Spinal cord (tissue), 10 donors: ENCODE data around the gene LHX8. TPM values are rescaled to one million over a fixed set of nuclear protein-coding genes. Genes with fewer than 3 reads are reported as not detected.
"Not testable (repeated sequence)": the region's sequence is repeated elsewhere in the genome, so short reads cannot be mapped to it uniquely, and the experiment has no call there.

Source experiments
- DNase-seq, 6 donors: peaks; one replicate each; pipeline versions ENCODE4 v3.0.0 to v3.0.0-alpha.2; 2013 to 2015; ENCODE audit warnings: low spot score in 6 of 6, low read depth in 4 of 6
- H3K27ac ChIP-seq: one replicate; pipeline ENCODE4 v1.5.1; 2013; ENCODE audit warnings: low read depth, low read length, control low read depth
- H3K27me3 ChIP-seq: one replicate; pipeline ENCODE4 v1.6.1; 2013; ENCODE audit warnings: low read length; ENCODE audit not compliant: control insufficient read depth, insufficient read depth
- H3K36me3 ChIP-seq: one replicate; pipeline ENCODE4 v1.6.1; 2013; ENCODE audit warnings: low read length; ENCODE audit not compliant: control insufficient read depth, insufficient read depth
- H3K4me1 ChIP-seq: one replicate; pipeline ENCODE4 v1.6.1; 2013; ENCODE audit warnings: low read length; ENCODE audit not compliant: control insufficient read depth, insufficient read depth
- H3K4me3 ChIP-seq: one replicate; pipeline ENCODE4 v1.5.1; 2013; ENCODE audit warnings: low read depth, low read length, control low read depth
- H3K9me3 ChIP-seq: one replicate; pipeline ENCODE4 v1.6.1; 2013; ENCODE audit warnings: low read length; ENCODE audit not compliant: control insufficient read depth, insufficient read depth
- WGBS: methylation state at CpG from one replicate; pipeline ENCODE4 v1.1.5; 2013; ENCODE audit warnings: missing lambda C conversion rate; ENCODE audit not compliant: insufficient coverage; 5-methylcytosine and 5-hydroxymethylcytosine counted together
- long read RNA-seq, 4 donors: transcript quantifications; one replicate each; lab custom pipeline, GENCODE V29; 2026
- polyA plus RNA-seq, 2 donors: library from polyadenylated mRNA; unstranded; fragments of 120-200 nt; gene quantifications; one replicate each; pipeline ENCODE4 v1.2.1, GENCODE V29; 2013; ENCODE audit not compliant: insufficient read length in 2 of 2
- total RNA-seq, 2 donors: library from RNA; depleted of rRNA in 1 of 2; stranded (reverse); fragments of 120-200 nt in 1 of 2; fragments of >200 nt in 1 of 2; gene quantifications; one replicate each; pipeline versions ENCODE4 v1.2.3 to v1.2.4, GENCODE V29; 2013 to 2014
- donor health status: healthy.

The LHX8 gene
- total RNA-seq (not detected), polyA plus RNA-seq (not detected)
- long read RNA-seq, donor 1, result 0 reads
- long read RNA-seq, donor 2, result 0 reads
- long read RNA-seq, donor 3, result 0 reads
- long read RNA-seq, donor 4, result 0 reads

DNA sequence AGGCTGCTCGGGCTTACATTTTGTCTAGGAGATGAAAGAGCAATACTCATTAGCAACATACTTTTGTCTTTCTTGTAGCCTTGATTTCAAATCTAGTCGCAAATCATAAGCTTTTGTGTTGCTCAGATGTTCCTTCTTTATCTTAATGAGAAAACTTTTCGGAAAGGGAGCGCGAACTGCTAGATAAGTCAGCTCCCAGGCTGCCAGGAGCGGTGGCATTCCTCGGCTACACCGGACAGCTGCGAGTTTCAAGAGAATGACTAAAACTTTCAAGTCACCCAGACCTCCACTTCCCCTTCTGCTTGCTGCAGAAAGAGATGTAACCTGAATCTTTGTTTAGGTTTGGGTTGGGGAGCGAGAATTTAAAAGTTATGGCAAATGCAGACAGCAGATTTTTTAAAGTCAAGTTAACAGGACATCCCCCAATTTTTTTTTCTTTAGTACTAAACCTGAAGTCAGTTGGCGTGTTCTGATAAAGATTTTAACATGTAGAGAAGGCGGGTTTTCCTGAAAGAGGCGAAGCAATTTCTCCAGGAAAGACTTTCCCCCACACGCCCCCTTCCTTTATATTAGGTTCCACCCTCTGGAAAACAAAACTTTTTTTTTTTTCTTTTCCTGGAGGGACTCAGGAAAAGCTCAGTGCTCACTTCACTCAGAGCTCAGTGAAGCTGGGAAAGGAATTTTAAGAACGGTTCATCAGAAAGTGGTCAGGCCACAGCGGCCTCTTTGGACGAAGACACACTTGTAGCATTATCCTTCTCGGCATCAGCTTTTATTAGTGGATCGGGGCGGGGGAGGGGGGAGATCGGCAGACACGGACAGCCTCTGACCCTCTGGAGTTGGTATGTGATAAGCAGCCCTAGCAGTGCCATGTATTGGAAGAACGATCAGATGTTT is at the start of gene LHX8:
TSS of gene LHX8 (plus strand) at position 639 of the 897 bp plus-strand sequence. CDS start 2,227 bp downstream, outside the sequence.
- WGBS, result under 1% methylated on average over 15 of the region's 23 CpGs
- peak in 2 of 6 donors; percentile 55 to 58 for DNase-seq
- Histone ChIP-seq H3K4me1 (peaks cover 37% of the 10 kb centered on the region), H3K4me3 (no peak within 1 kb of the TSS), H3K27ac (no peak within 1 kb of the TSS), H3K36me3 (no peaks in the 10 kb centered on the region), H3K9me3 (no peaks in the 10 kb centered on the region), H3K27me3 (peaks cover 97% of the 10 kb centered on the region)

DNA sequence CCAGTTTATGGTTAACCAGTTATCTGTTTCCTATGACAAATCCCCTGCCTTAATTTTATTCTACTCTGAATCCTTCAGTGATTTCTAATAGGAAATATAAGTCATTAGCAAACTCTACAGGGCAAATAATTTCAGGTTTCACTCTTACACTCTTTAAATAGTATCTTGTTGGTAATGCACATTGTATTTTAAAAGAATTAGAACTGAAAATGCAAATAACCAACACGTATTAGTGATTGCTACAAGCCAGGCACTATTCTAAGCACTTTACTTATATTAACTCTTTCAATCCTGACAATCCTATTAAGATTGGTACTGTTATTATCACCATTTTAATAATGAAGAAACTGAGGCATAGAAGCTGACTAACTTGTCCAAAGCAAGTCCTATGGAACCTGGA is 48.3 kb upstream of the LHX8 start:
- Histone ChIP-seq H3K9me3 (no peaks in the 10 kb centered on the region), H3K27me3 (no peaks in the 10 kb centered on the region), H3K36me3 (no peaks in the 10 kb centered on the region), H3K4me3 (no peak overlapping the region), H3K4me1 (no peaks in the 10 kb centered on the region), H3K27ac (no peak overlapping the region)
- DNase-seq, result no peak
- WGBS, result no CpG with 5 or more reads among the region's 1 CpG

DNA sequence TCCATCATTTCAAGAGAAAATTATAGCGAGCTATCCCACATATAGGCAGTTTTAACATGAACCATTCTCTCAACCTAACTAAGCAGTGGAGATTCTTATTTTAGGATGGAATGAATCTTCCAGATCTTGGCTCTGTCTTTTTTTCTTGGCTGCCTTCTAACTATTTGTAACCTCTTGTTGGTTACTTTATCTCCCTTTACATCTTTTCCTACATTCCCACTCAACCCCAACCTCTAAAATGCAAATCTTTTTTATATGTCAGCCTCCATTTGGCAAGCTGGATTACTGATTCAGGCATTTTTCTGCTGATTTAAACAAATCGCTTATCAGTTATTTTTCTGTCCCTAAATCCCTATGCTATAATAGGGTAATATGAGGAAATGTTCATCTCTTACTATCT is 46.9 kb upstream of the LHX8 start:
- H3K27ac ChIP-seq, result no peak overlapping the region
- H3K4me1 ChIP-seq, result no peaks in the 10 kb centered on the region
- WGBS, result no CpG with 5 or more reads among the region's 2 CpGs
- H3K27me3 ChIP-seq, result no peaks in the 10 kb centered on the region
- no peak overlapping the region for H3K4me3 ChIP-seq
- H3K9me3 ChIP-seq, result no peaks in the 10 kb centered on the region
- no peak for DNase-seq
- no peaks in the 10 kb centered on the region for H3K36me3 ChIP-seq

DNA sequence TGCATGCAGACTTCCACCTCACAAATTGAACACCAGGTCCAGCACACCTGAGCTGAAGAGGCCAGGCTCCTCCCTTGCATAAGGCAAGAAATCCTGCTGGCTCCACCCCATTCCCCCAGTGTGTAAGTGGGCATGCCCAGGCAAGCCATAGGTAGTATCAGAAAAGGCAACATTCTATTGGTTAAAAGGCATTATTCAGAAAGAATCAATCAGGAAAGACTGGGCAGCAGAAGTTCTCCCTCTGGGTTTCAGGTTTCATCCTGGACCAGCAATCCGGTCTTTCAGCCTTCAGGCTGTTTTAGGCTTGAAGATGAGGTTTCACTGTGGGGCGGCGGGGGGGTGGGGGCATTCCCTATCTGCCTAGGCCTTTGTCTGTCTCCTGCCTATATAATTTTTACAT is 42.0 kb upstream of the LHX8 start:
- WGBS, result no CpG with 5 or more reads among the region's 3 CpGs
- DNase-seq, result no peak
- no peaks in the 10 kb centered on the region for H3K4me1 ChIP-seq

DNA sequence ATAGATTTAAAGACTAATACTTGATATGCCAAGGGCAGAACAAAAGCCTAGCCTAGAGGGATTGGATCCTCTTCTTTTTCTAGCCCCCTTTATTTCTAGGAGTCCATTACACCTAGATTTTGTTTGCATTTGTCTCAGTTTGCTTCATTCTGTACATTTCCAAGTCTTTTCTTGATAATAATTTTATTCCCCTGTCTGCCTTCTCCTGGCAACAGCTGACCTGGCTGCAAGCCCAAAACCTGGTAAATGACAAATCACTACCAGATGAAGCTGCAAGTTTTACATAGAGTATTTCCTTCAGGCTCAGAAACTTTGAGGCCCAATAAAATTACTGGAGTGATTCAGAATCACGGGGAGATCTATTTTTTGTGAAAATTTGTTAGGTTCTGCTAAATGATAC is 36.5 kb upstream of the LHX8 start:
- Histone ChIP-seq H3K4me1 (no peaks in the 10 kb centered on the region), H3K36me3 (no peaks in the 10 kb centered on the region), H3K27ac (no peak overlapping the region), H3K9me3 (no peaks in the 10 kb centered on the region), H3K4me3 (no peak overlapping the region), H3K27me3 (no peaks in the 10 kb centered on the region)
- DNase-seq, result peak in 2 of 6 donors; percentile 49 to 57
- no CpG with 5 or more reads among the region's 1 CpG for WGBS

More for the DNA sequence above, 42.0 kb upstream of the LHX8 start:
- H3K9me3 ChIP-seq, result no peaks in the 10 kb centered on the region
- no peaks in the 10 kb centered on the region for H3K27me3 ChIP-seq
- H3K36me3 ChIP-seq, result no peaks in the 10 kb centered on the region
- no peak overlapping the region for H3K27ac ChIP-seq
- no peak overlapping the region for H3K4me3 ChIP-seq

DNA sequence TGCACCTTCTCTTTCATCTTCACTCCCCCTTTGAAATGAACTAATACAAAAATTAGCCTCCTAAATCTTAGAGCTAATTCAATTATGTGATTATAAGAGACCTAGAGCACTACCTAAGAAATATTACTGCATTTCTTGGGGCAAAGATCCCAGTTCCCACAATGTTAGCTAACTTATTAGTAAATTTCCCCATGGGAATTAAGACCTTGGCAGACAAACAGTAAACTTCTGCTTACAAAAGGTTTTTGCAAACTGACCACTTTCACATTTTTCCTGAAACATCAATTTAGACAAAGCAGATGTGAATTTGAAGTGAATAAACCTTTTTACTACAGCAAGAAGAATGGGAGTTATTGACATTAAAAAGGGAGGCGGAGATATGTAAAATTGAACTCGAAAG is 34.6 kb upstream of the LHX8 start:
- Histone ChIP-seq H3K9me3 (no peaks in the 10 kb centered on the region), H3K36me3 (no peaks in the 10 kb centered on the region), H3K27ac (no peak overlapping the region), H3K4me3 (no peak overlapping the region), H3K27me3 (no peaks in the 10 kb centered on the region), H3K4me1 (no peaks in the 10 kb centered on the region)
- no CpG with 5 or more reads among the region's 2 CpGs for WGBS
- no peak for DNase-seq

DNA sequence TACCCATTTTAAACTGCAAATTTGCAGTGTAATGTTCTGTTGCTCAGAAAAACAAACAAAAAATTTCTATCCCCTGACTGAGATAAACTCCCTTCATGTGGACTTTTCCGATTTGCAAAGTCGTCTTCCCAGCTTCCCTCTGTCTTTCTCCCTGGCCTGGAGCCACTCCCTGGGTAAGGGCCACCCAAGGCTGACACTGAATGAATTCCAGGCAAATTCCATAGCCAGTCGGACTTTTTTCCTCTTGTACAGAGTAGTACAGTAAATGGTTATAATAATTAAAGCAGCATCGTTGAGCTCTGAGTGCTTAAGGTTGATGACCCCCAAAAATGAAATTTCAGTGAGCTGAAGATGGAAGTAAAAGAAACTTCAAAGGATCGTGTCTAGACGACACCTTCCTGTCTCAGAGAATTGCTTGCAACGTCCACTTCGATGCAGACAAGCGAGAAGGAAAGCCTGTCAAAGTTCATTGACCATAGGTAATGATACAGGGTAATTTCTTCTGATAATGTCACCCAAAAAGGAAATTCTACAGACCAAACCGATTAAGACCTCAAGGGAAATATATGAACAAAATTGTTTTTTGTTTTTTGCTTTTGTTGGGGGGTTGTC is 33.6 kb upstream of the LHX8 start:
- Histone ChIP-seq H3K9me3 (no peaks in the 10 kb centered on the region), H3K36me3 (no peaks in the 10 kb centered on the region), H3K27ac (no peak overlapping the region), H3K27me3 (no peaks in the 10 kb centered on the region), H3K4me1 (no peaks in the 10 kb centered on the region), H3K4me3 (no peak overlapping the region)
- 90% methylated on average over 2 of the region's 10 CpGs for WGBS
- no peak for DNase-seq

DNA sequence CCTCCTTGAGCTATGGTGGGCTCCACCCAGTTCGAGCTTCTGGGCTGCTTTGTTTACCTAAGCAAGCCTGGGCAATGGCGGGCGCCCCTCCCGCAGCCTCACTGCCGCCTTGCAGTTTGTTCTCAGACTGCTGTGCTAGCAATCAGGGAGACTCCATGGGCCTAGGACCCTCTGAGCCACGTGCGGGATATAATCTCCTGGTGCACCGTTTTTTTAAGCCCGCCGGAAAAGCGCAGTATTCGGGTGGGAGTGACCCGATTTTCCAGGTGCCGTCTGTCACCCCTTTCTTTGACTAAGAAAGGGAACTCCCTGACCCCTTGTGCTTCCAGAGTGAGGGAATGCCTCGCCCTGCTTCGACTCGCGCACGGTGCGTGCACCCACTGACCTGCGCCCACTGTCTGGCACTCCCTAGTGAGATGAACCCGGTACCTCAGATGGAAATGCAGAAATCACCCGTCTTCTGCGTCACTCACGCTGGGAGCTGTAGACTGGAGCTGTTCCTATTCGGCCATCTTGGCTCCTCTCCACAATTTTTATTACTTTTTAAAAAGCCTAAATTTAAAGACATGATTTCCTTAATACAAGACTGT is 21.7 kb upstream of the LHX8 start:
- DNase-seq, H3K9me3 ChIP-seq, H3K4me1 ChIP-seq, H3K4me3 ChIP-seq, H3K27me3 ChIP-seq, H3K36me3 ChIP-seq, H3K27ac ChIP-seq: not testable (repeated sequence)
- WGBS, result 90% methylated on average over 14 of the region's 26 CpGs

DNA sequence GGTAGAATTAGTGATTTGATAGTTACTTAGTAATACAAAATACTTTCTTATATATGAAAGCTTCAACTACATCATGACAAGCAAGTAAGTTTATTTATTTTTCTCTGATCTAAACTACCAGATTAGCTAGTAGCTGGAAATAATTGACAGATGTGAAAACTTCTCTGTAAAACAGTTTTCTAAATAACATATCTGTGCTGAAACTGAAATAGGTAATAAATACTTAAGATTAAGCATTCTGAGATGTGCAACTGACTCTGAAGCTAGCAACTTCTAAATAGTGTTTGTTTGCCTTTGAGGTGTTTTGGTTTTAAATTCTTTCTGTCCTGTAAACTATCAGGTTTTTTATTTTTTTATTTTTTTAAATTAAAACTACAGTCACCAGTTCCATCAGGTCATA is 18.5 kb upstream of the LHX8 start:
- DNase-seq, result no peak
- Histone ChIP-seq H3K27me3 (peaks cover 2% of the 10 kb centered on the region), H3K4me1 (no peaks in the 10 kb centered on the region), H3K4me3 (no peak overlapping the region), H3K9me3 (no peaks in the 10 kb centered on the region), H3K27ac (no peak overlapping the region), H3K36me3 (no peaks in the 10 kb centered on the region)
